Astrocyte (in vitro differentiated cells and primary cell): ENCODE results near the gene ZNF322. TPM values are rescaled to one million over a fixed set of nuclear protein-coding genes. Genes with fewer than 3 reads are reported as not detected.

Experiments used
- DNase-seq: peaks from one replicate; pipeline ENCODE4 v3.0.0-alpha.2; 2010; ENCODE audit warnings: low read depth
- FAIRE-seq: peaks from 2 replicates; lab custom pipeline; 2011; peaks lifted over from hg19 to GRCh38; lab: Jason Lieb, UNC
- H2AFZ ChIP-seq: 2 replicates; pipeline ENCODE4 v1.6.0; 2012; ENCODE audit warnings: low read depth, low read length, inconsistent platforms
- H3K27ac ChIP-seq: 2 replicates; pipeline ENCODE4 v1.5.1; 2011; ENCODE audit warnings: low read depth, low read length, inconsistent platforms
- H3K27me3 ChIP-seq: 2 replicates; pipeline ENCODE4 v1.6.0; 2011; ENCODE audit warnings: low read length, inconsistent platforms; ENCODE audit not compliant: insufficient read depth
- H3K36me3 ChIP-seq: 2 replicates; pipeline ENCODE4 v1.5.1; 2011; ENCODE audit warnings: low read length, inconsistent platforms; ENCODE audit not compliant: insufficient read depth
- H3K4me1 ChIP-seq: 2 replicates; pipeline ENCODE4 v1.5.1; 2011; ENCODE audit warnings: low read length, inconsistent platforms; ENCODE audit not compliant: insufficient read depth
- H3K4me2 ChIP-seq: 2 replicates; pipeline ENCODE4 v1.6.0; 2012; ENCODE audit warnings: low read length, inconsistent platforms
- H3K4me3 ChIP-seq: 2 replicates; pipeline ENCODE4 v1.5.1; 2011; ENCODE audit warnings: low read depth, mild to moderate bottlenecking, low read length, inconsistent platforms; ENCODE audit not compliant: insufficient read depth
- H3K79me2 ChIP-seq: 2 replicates; pipeline ENCODE4 v1.6.0; 2012; ENCODE audit warnings: mild to moderate bottlenecking, low read length, inconsistent platforms; ENCODE audit not compliant: insufficient read depth
- H3K9ac ChIP-seq: 2 replicates; pipeline ENCODE4 v1.6.0; 2012; ENCODE audit warnings: mild to moderate bottlenecking, low read length, inconsistent platforms
- H3K9me3 ChIP-seq: 2 replicates; pipeline ENCODE4 v1.5.1; 2012; ENCODE audit warnings: low read depth, mild to moderate bottlenecking, low read length, inconsistent platforms; ENCODE audit not compliant: insufficient read depth
- H4K20me1 ChIP-seq: 2 replicates; pipeline ENCODE4 v1.6.0; 2012; ENCODE audit warnings: low read length, inconsistent platforms; ENCODE audit not compliant: insufficient read depth
- H3K27ac Mint-ChIP-seq: one replicate; pipeline ENCODE4 v1.8.0; 2021; ENCODE audit warnings: mild to moderate bottlenecking, mixed read lengths; ENCODE audit not compliant: unreplicated experiment
- H3K27me3 Mint-ChIP-seq: one replicate; pipeline ENCODE4 v1.8.0; 2021; ENCODE audit warnings: low read depth, mixed read lengths; ENCODE audit not compliant: unreplicated experiment
- H3K36me3 Mint-ChIP-seq: one replicate; pipeline ENCODE4 v1.8.0; 2021; ENCODE audit warnings: low read depth, mixed read lengths; ENCODE audit not compliant: unreplicated experiment
- H3K4me1 Mint-ChIP-seq: one replicate; pipeline ENCODE4 v1.8.0; 2021; ENCODE audit warnings: low read depth, mixed read lengths; ENCODE audit not compliant: unreplicated experiment
- H3K4me3 Mint-ChIP-seq: one replicate; pipeline ENCODE4 v1.8.0; 2021; ENCODE audit warnings: mild to moderate bottlenecking, moderate library complexity, mixed read lengths; ENCODE audit not compliant: unreplicated experiment
- H3K9me3 Mint-ChIP-seq: one replicate; pipeline ENCODE4 v1.8.0; 2021; ENCODE audit warnings: mild to moderate bottlenecking, mixed read lengths; ENCODE audit not compliant: unreplicated experiment
- CTCF ChIP-seq: IDR thresholded peaks from 2 replicates; pipeline ENCODE4 v1.5.1; 2011; ENCODE audit warnings: low read depth, mild to moderate bottlenecking, inconsistent platforms, low read length, moderate library complexity; ENCODE audit not compliant: insufficient read depth
- EZH2 ChIP-seq: IDR thresholded peaks from 2 replicates; pipeline ENCODE4 v1.6.1; 2012; ENCODE audit warnings: mild to moderate bottlenecking, low read length, inconsistent platforms; ENCODE audit not compliant: insufficient read depth
- total RNA-seq: library from RNA; stranded (reverse); gene quantifications from 2 replicates; pipeline ENCODE4 v1.2.1, GENCODE V29; 2021

ZNF322 gene
- total RNA-seq, 1 donor from 2014 or later: 27.3 TPM

GRCh38 chr6:26595669-26596269 is 63.8 kb downstream of the ZNF322 start:
- H2AFZ ChIP-seq: peak overlapping the region; percentile 66
- Mint-ChIP-seq H3K27me3 (peaks cover 5% of the 10 kb centered on the region), H3K36me3 (peaks cover 3% of the 10 kb centered on the region), H3K27ac (no peak overlapping the region), H3K9me3 (no peaks in the 10 kb centered on the region), H3K4me1 (peaks cover 3% of the 10 kb centered on the region), H3K4me3 (no peak overlapping the region)
- H3K9ac ChIP-seq: peak overlapping the region; percentile 72
- H3K4me2 ChIP-seq: peak overlapping the region; percentile 99
- peak overlapping the region; percentile 99 for H3K4me3 ChIP-seq
- peaks cover 22% of the 10 kb centered on the region for H3K27me3 ChIP-seq
- peaks cover 17% of the 10 kb centered on the region for H3K36me3 ChIP-seq
- DNase-seq (peak; percentile 63), FAIRE-seq (no peak)
- H4K20me1 ChIP-seq: peaks cover 10% of the 10 kb centered on the region
- no peaks in the 10 kb centered on the region for H3K9me3 ChIP-seq
- H3K27ac ChIP-seq: no peak overlapping the region
- H3K79me2 ChIP-seq: peaks cover 22% of the 10 kb centered on the region
- TF ChIP-seq CTCF (peak; percentile 75), EZH2 (no peak)
- H3K4me1 ChIP-seq: peaks cover 17% of the 10 kb centered on the region

- H3K9ac ChIP-seq: peak overlapping the region; percentile 72
- DNase-seq: peak; percentile 64
- peaks cover 10% of the 10 kb centered on the region for H4K20me1 ChIP-seq
- Mint-ChIP-seq H3K4me3 (peak overlapping the region; percentile 81), H3K36me3 (peaks cover 3% of the 10 kb centered on the region), H3K27me3 (peaks cover 5% of the 10 kb centered on the region), H3K4me1 (peaks cover 3% of the 10 kb centered on the region), H3K27ac (no peak overlapping the region), H3K9me3 (no peaks in the 10 kb centered on the region)
- peaks cover 22% of the 10 kb centered on the region for H3K27me3 ChIP-seq
- H3K4me1 ChIP-seq: peaks cover 17% of the 10 kb centered on the region
- peak overlapping the region; percentile 99 for H3K4me2 ChIP-seq
- TF ChIP-seq CTCF (no peak), EZH2 (no peak)
- H3K36me3 ChIP-seq: peaks cover 17% of the 10 kb centered on the region
- peak; percentile 73 for FAIRE-seq
- H3K4me3 ChIP-seq: peak overlapping the region; percentile 99
- H2AFZ ChIP-seq: peak overlapping the region; percentile 66
- peaks cover 22% of the 10 kb centered on the region for H3K79me2 ChIP-seq
- no peaks in the 10 kb centered on the region for H3K9me3 ChIP-seq
- H3K27ac ChIP-seq: no peak overlapping the region
These were observed 64.6 kb downstream of the ZNF322 start for GRCh38 chr6:26594730-26595632.
